HG03135 (cell line): Measurements from ENCODE around the gene KCP.
A peak's percentile ranks its signal among the peaks of the same experiment; 100 is the strongest.

Source experiments
- ATAC-seq: cut with Tn5 transposase; IDR thresholded peaks from one replicate; pipeline ENCODE4 v1.9.1; 2021; ENCODE audit warnings: mild to moderate bottlenecking, moderate library complexity; ENCODE audit not compliant: unreplicated experiment

The KCP gene

DNA sequence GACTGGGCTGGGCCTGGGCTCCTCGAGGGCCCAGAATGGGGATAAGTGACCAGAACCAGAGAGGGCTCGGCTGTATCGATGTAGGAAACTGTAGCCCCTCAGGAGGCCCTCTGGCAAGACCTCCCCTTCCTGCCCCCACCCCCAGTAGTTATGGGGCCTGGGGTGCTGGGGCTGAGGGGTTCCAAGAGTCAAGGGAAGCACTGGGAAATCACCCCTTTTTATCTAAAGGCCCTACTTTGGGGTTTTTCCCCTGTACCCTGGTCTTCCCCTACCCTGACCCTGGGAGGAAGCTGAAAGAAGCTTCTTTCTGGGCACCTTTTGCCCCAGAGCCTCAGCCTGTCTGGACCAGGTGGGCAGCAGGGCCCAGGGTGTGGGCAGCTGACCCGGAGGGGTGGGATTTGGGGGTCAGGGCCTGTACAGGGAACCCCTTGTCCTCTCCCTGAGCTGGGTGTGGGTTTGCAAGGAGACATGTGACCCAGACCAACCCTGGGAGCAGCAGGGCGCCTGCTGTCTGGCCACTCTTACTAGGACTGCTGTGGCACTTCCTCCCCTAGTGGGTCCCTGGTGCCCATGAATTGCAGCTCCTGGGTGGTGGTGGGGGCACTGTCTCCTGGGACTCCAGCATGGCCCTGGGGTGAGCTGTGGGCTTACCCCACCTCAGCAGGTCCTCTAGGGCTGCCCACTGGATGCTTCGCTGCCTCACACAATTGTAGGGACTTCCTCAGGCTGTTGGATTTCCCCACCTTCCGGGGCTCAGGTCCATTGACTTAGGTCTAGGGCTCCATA is 28.8 kb upstream of the KCP start:
- no peak for ATAC-seq

DNA sequence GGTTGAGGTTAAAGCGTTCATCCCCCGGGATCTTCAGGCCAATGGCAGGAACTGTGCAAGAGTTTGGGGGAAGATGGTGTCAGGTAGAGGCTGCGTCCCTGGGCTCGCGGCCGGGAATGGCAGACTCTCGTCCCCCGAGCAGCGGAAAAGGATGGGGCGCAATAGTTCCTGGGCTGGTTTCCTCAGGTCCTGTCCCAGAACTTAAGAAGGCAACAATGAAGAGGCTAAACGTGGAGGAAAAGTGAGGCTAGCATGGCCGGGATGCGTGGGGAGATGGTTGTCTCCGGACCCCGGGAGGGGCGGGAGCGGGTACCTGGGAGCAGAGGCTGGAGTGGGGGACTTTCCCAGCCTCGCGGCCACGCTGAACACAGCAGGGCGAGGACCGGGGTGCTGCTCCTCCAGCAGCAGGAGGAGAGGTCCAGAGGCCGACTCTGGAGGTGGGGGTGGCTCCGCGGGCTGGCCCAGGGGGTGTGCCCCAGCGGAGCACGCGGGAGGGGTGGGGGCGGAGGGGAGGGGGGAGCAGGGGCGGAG is 28.1 kb upstream of the KCP start:
- no peak for ATAC-seq

DNA sequence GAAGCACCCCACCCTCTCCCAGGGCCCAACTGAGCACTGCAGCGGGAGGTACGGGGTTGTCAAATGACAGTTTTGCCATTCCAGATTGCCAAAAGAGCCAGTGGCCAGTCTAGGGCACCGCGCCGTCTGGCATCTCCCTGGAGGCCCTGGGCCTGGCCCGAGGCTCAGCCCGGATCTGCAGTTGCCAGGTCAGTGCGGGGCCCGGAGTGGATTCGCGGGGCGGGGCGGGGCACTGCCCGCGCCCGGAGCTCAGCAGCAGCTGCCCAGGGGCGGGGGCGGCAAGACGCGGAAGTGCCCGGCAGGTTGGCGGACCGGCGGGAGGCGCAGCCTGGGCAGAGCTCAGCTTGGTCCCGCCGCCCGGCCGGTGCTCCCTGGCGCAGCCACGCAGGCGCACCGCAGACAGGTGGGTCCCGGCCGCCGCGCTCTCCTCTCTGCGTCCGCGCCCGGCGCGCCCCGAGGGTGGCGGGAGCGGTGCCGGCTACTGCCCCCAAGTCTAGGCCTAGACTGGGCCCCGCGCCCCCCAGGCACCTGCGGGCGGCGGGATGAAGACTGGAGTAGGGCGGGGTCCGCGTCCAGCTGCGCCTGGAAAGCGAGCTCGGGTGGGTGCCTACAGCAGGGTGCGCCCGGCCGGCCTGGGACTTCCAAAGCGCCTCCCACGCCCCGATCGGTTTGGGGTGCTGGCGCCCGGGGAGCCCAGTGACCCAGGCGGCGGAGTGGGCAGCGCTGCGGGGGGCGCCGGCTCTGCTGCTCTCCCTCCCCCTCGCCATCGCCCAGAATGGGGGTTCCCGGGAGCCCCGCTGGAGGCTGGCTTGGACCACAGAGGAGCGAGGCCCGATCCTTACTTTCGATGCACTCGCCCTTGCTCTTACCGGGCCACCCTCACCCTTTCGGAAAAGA is 27.4 kb upstream of the KCP start, which contains the start of gene IRF5:
TSS of gene IRF5 (plus strand) at position 281 of the 897 bp plus-strand sequence. CDS start 4,155 bp downstream, outside the sequence.
- ATAC-seq: no peak

DNA sequence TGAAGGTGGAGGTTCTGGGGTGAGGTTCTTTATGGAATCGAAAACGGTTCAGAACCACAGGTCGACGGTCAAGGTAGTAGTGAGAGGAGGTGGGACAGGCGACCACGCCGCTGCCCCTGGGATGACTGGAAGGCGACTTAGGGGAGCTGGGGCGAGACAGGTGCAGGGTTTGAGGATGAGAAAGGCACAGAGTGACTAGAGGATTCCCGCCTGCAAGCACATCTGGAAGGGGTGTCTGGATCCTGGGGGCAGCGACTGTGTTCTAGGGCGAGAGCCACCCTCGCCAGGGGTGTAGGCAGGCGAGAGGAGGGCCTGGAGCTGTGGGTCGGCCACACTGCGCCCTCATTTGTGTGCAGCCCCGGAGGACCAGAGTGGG is 26.8 kb upstream of the KCP start:
- ATAC-seq: no peak

DNA sequence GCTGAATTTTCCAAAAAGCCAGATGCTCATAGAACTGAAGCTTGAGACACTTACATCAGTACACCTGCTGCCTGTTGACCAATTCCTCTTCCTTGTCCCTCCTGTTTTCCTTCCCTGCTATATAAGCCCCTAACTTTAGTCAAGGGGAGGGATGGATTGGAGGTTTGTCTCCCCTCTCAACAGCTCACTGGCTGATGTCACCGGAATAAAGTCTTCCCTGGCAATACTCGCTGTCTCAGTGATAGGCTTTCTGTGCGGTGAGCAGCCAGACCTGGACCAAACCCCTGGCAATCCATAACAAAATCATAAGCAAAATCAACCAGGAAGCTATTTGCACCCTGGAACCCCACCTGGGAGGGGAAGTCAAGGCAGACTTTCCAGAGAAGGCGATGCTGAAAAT is 26.3 kb upstream of the KCP start:
- ATAC-seq: no peak

DNA sequence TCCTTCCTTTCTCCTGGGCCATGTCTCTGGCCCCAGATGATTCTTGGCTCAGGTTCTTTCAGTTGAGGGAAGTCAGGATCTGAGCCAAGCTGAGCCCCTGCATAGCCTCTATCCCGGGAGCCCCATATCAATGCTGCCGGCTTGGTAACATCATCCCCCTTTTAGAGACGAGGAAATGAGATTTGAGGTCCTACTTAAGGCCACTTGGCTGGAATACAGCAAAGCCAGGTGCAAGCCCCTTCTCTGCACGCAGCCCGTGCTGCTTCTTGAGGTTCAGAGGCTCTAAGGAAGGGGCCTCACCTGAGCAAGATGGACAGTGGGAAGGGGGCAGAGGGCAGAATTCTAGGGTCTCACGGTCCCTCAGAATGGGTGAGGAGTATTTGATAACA is 24.8 kb upstream of the KCP start:
- no peak for ATAC-seq

DNA sequence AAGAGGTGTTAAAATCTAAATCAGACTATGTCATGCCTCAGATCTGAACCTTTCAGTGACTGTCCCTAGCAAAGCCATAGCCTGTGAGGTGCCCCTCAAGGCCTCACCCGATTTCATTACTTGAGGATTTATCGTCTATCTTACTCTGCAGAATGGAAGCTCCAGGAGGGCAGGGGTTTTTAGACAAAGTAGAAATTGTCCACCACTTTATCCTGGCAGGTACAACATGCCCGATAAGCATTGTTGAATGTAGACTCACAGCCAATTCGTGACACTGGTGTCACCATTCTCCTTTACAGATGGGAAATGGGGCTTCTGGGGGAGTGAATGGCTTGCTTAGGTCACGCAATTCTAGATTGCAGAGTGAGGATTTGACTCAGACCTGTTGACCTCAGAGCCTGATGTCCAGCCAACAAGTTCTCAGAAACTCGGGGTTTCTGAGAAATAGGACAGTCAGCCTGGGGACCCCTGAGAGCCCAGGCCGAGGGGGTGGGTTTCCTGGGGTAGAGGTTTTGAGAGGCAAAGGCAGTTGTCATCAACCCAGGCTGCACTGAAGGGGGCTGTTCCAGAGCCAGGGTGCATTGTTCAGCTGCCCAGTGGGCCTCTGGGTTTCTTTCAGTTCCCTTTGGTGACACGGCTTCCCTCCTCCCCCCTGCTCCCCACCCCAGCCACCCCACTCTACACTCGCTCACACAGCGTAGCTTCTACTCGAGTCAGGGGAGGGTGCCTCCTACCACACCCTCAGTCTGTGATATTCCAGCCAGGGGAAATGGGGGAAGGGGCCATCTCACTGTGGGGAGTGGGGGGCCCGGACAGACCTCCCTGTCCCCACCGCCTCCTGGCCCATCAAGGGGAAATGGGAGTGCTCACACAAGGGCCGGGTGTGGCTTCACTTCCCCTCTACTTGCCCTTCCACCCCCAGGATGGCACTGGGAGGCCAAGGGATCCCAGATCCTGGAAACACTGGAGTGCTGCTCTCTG is 24.1 kb upstream of the KCP start:
- ATAC-seq: peak; percentile 33

DNA sequence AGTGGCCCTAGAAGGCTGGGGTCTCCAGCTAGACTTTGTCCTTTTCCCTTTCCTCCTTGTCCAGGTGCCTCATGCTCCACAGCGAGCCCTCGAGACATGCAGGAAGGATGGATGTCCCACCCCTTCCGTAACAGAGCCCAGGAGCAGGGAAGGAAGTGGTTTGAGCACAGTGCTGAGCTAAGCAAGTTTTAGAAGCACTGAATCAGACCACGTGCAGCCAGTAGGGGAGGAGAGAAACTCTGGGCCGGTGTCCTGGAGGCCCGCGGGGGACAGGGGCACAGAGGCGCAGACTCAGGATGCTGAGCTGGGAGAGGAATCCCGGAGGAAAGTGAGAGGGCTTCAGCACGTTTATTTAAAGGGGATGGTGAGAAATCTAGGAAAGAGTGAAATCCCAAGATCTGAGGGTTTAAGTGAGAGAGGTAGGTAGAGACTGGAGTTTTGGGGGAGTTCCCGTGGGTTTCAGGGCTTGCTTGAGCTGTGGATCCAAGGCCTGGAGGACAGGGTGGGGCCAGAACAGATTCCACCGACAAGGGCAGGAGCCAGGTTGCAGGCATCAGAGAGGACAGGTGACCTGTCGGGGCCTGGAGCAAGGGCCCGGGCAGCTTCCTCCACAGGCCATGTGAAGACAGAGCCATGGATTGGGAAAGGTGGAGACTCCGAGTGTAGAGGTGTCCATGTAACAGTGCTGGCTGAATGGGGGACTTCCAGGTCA is 22.8 kb upstream of the KCP start:
- no peak for ATAC-seq

DNA sequence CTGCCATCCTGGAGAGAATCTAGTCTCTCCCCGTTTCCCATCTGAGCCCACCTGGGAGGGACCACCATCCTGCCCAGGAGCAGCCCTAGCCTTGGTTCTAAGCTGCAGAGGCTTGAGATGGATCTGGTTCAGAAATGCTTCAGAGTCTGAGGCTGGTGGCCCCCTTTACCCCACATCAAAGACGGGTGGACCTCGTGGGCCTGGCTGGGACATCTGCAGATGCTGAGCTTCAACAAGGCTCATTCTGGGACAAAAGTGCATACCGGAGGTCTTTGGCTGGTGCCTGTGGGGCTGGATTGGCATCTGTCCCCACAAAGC is 22.3 kb upstream of the KCP start:
- no peak for ATAC-seq

DNA sequence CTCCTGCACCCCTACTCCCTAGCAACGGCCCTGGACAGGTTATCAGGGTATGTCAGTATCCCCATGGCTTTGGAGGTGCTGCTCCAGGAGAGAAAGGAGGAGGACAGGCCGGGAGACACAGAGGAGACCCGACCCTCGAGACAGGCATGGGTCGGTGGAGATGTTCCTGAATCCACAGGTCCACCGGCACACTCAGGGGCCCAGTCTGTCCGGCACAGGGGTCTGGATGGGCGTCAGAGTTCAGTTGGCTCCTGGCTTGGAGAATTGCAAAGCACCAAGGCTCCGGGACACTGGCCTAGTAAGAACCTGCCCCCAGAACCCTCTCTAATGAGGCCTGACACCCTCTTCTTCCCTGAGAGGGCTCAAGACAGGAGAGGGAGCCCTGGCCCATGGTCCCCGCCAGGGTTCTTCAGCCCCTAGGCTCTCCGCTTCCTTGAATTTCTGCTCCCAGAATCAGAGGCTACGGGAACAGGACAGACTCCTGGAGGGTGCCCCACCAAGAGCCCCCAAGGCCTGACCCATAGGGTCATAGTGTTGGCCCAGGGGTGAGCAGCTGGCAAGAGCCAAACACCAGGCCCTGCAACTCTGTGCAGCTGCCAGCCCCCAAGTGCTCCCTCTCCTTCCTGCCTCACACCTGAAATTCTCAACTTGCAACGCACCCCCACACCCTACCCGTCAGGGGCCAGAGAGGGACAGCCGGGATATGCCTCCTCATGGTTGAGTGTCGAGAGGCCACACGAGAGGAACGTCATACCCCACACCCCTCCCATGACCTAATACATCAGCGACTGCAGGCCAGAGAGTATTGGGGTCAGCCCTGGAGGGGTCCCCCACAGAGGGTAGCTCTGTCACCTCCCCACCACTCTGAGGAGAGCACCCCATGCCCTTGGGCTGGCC is 21.7 kb upstream of the KCP start:
- no peak for ATAC-seq

DNA sequence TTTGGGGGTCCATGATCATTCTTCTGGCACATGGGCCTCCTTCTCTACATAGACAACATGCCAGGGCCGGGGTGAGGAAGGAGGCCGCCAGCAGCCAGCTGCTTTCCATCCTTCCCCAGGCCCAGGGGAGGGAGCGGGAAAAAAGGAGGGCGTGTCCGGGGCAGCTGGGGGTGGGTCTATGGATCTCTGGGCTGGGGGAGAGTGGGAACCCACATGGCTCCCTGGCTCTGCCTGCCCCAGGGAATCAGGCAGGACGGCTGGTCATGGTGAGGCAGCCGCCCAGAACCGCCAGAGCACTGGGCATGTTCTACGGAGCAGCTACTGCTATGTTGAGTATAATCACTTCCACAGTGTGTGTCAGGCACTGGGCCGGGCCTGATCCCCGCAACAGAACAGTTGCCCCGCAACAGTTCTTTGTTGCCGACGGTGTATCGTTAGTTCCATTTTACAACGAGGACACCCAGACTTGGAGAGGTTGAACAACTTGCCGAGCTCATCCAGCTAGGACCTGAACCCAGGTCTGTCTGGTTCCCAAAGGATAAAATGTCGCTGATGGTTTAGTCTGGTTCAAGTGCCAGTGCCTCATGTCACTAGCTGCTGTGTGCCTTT is 20.8 kb upstream of the KCP start:
- no peak for ATAC-seq

DNA sequence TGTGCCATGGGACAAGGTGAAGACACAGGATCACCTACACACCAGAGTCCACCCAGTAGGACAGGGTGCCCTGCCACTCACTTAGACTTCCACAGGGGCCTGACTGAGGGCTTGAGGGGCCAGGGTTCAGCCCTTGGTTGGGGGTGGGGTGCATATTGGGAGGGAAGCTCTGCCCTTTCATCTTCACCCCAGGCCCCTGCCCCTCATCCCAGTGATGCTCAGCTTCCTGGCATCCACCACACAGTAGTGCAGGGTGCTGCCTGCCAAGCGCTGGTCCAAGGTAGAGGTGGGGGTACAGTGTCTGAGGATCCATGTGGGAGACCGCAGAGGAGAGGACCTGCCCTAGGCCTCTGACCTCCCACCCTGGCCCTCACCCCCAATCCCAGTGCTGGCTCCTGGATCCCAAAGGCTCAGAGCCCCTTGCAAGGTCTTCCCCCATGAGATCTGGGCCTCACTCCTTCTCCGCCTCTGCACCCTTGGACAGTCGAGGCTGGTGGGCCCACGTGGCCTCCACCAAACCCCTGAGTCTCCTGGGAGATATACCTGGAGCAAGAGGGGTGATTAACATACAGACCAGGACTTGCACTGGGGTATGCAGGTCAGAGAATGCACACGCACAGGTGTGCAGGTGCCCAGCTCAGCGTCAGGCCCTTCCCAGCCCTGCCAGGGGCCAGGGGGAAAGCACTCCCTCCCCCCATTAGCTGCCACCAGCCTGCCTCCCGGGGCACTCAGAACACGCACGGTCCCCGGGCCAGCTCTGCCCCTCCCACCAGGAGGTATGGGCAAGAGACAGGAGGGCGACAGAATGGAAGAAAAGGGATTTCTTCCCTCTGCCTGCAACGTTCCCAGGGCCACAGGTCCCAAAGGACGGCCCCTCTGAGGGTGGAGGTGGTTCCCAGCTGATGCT is 18.6 kb upstream of the KCP start:
- no peak for ATAC-seq

DNA sequence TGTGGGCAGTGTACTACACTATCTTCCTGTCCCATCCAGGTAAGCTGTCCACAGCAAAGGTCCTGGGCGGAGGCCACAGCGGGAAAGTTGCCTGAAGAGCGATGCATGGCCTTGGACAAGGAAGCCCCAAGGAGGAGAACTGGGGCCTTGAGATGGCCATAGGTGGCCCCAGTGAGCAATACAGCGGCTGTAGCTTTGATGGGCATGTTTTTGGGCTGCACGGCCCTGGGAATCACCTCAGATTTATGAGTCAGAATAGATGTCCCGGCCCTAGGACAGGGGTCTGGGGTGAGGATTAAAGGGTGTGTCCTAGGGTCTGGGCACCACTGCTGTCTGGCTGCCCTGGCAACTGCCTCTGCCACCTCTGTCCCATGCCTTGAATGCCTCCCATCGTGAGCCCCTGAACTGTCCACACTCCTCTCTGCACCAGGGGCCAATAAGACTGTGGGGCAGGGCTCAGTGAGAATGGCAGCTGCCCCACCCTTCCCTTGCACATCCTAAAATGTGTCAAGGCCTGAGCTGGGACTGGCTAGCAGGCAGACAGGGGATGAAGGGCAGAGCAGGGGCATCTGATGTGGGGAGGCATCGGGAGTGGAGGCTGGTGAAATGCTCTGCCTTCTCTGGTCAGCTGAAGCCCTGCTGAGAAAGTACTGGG is 17.8 kb upstream of the KCP start:
- no peak for ATAC-seq

DNA sequence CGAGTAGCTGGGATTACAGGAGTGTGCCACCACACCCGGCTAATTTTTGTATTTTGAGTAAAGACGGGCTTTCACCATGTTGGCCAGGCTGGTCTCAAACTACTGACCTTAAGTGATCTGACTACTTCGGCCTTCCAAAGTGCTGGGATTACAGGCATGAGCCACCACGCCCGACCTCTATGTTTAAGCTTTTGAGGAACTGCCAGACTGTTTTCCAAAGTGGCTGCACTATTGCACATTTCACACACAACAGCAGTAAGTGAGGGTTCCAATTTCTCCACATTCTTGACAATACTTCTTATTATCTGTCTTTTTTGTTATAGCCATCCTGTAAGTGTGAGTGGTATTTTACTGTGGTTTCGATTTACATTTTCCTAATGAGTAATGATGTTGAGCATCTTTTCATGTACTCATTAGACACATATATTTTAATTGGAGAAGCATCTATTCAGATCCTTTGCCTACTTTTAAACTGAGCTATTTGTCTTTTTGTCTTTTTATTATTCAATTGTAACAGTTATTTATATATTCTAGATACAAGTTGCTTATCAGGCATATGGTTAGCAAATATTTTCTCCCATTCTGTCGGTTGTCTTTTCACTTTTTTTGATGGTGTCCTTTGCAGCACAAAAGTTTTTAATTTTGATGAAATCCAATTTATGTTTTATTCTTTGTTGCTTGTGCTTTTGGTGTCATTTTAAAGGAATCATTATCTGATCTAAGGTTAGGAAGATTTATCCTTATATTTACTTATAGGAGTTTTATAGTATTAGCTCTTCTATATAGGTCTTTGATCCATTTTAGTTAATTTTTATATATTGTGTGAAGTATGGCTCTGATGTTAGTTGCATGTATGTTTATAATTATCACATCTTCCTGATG is 14.4 kb upstream of the KCP start:
- no peak for ATAC-seq

DNA sequence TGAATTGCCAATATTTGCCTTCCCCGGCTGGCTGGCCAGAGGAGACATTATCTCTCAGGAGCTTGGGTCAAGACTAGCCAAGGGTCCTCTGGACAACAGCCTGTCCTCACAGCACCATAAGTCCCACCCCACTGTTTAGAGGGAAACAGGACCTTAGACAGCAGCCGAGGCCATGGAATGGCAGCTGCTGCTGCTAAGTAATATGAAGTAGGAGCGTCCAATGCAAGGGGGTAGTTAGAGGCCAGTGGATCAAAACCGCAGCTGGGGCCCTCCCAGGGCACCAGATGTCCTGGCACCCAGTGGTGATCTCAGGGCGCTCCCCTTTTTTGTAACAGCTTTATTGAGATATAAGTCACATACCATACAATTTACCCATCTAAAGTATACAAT is 12.9 kb upstream of the KCP start:
- no peak for ATAC-seq
